MM.1S (cell line): Measurements from ENCODE around the gene TMED5.

Source experiments
- DNase-seq: peaks from one replicate; pipeline ENCODE4 v3.0.0-alpha.2; 2015
- H2AFZ ChIP-seq: fragments of 300-600 bp; sonication (generic); 2 replicates; pipeline ENCODE4 v1.6.0; 2016; ENCODE audit warnings: antibody characterized with exemption, low read length
- H3F3A ChIP-seq: fragments of 300-600 bp; sonication (generic); 2 replicates; pipeline ENCODE4 v1.6.1; 2016; ENCODE audit warnings: mild to moderate bottlenecking, antibody characterized with exemption, low read length, moderate library complexity, mixed read lengths; ENCODE audit not compliant: insufficient read depth
- H3K27ac ChIP-seq: fragments of 300-600 bp; sonication (generic); 2 replicates; pipeline ENCODE4 v1.5.1; 2016; ENCODE audit warnings: mild to moderate bottlenecking, low read length
- H3K27me3 ChIP-seq: fragments of 300-600 bp; sonication (generic); replicated peaks from 2 replicates; pipeline ENCODE4 v1.6.0; 2016; ENCODE audit warnings: low read length; ENCODE audit not compliant: insufficient read depth
- H3K36me3 ChIP-seq: fragments of 300-600 bp; sonication (generic); replicated peaks from 2 replicates; pipeline ENCODE4 v1.6.1; 2016; ENCODE audit warnings: mild to moderate bottlenecking, low read length, mixed read lengths; ENCODE audit not compliant: insufficient read depth
- H3K4me1 ChIP-seq: fragments of 300-600 bp; sonication (generic); 2 replicates; pipeline ENCODE4 v1.6.1; 2016; ENCODE audit warnings: low read length, mixed read lengths
- H3K4me2 ChIP-seq: fragments of 300-600 bp; sonication (generic); 2 replicates; pipeline ENCODE4 v1.6.0; 2016; ENCODE audit warnings: low read depth, low read length
- H3K4me3 ChIP-seq: fragments of 300-600 bp; sonication (generic); 2 replicates; pipeline ENCODE4 v1.5.1; 2016; ENCODE audit warnings: low read length, mixed read lengths
- H3K79me2 ChIP-seq: fragments of 300-600 bp; sonication (generic); 2 replicates; pipeline ENCODE4 v1.6.1; 2016; ENCODE audit warnings: mixed run types, low read length, mixed read lengths
- H3K9ac ChIP-seq: fragments of 300-600 bp; sonication (generic); 2 replicates; pipeline ENCODE4 v1.6.1; 2016; ENCODE audit warnings: low read length, mixed read lengths
- H3K9me2 ChIP-seq: fragments of 300-600 bp; sonication (generic); replicated peaks from 2 replicates; pipeline ENCODE4 v1.6.1; 2016; ENCODE audit warnings: mild to moderate bottlenecking, low read length, mixed read lengths; ENCODE audit not compliant: insufficient read depth
- H3K9me3 ChIP-seq: fragments of 300-600 bp; sonication (generic); replicated peaks from 2 replicates; pipeline ENCODE4 v1.6.1; 2016; ENCODE audit warnings: mild to moderate bottlenecking, low read length, mixed read lengths; ENCODE audit not compliant: insufficient read depth
- H4K20me1 ChIP-seq: fragments of 300-600 bp; sonication (generic); 2 replicates; pipeline ENCODE4 v1.6.1; 2016; ENCODE audit warnings: mild to moderate bottlenecking, low read length, moderate library complexity, mixed read lengths; ENCODE audit not compliant: insufficient read depth
- CTCF ChIP-seq: fragments of 300-600 bp; sonication (generic); IDR thresholded peaks from 2 replicates; pipeline ENCODE4 v1.5.1; 2016; ENCODE audit warnings: antibody characterized with exemption, low read length, mixed read lengths
- EZH2 ChIP-seq: fragments of 300-600 bp; sonication (generic); optimal IDR thresholded peaks from 2 replicates; pipeline ENCODE3; 2017; ENCODE audit warnings: low read depth, mild to moderate bottlenecking, antibody characterized with exemption, low read length, mixed read lengths
- EZH2phosphoT487 ChIP-seq: fragments of 300-600 bp; sonication (generic); IDR thresholded peaks from 2 replicates; pipeline ENCODE4 v1.6.1; 2018; ENCODE audit warnings: antibody characterized with exemption, low read length

The TMED5 gene

GRCh38 chr1:93107395-93107794, 72.8 kb downstream of the TMED5 start:
- no peak for DNase-seq
- Histone ChIP-seq H3K27me3 (no peaks in the 10 kb centered on the region), H3K79me2 (peaks cover 65% of the 10 kb centered on the region), H2AFZ (no peak overlapping the region), H3K27ac (no peak overlapping the region), H4K20me1 (no peaks in the 10 kb centered on the region), H3K36me3 (no peaks in the 10 kb centered on the region), H3K4me1 (peaks cover 10% of the 10 kb centered on the region; the same call in 1 of the 2 replicates), H3K9me2 (no peaks in the 10 kb centered on the region), H3K9ac (no peak overlapping the region), H3F3A (0 out of 2 replicates have a peak, but pooled peaks cover 3% of the 10 kb centered on the region), H3K4me2 (no peak overlapping the region), H3K4me3 (no peak overlapping the region), H3K9me3 (no peaks in the 10 kb centered on the region)
- no peak for TF ChIP-seq EZH2
- no peak for TF ChIP-seq CTCF
- no peak for TF ChIP-seq EZH2phosphoT487

GRCh38 chr1:93106226-93106625, 74.0 kb downstream of the TMED5 start:
- H3K9ac ChIP-seq, result no peak overlapping the region
- DNase-seq, result no peak
- H3K4me2 ChIP-seq, result no peak overlapping the region
- H3K9me2 ChIP-seq, result no peaks in the 10 kb centered on the region
- no peaks in the 10 kb centered on the region for H3K27me3 ChIP-seq
- no peak overlapping the region for H3K27ac ChIP-seq
- H3K4me3 ChIP-seq, result no peak overlapping the region
- no peaks in the 10 kb centered on the region for H3K9me3 ChIP-seq
- no peaks in the 10 kb centered on the region for H4K20me1 ChIP-seq
- TF ChIP-seq EZH2phosphoT487 (no peak), EZH2 (no peak), CTCF (no peak)
- peaks cover 68% of the 10 kb centered on the region for H3K79me2 ChIP-seq
- no peak overlapping the region for H2AFZ ChIP-seq
- H3K4me1 ChIP-seq, result peaks cover 4% of the 10 kb centered on the region; the same call in 1 of the 2 replicates
- H3F3A ChIP-seq, result 0 out of 2 replicates have a peak, but pooled peaks cover 3% of the 10 kb centered on the region
- H3K36me3 ChIP-seq, result no peaks in the 10 kb centered on the region

GRCh38 chr1:93102142-93102541, 78.1 kb downstream of the TMED5 start:
- Histone ChIP-seq H3K9me3 (no peaks in the 10 kb centered on the region), H3K9me2 (no peaks in the 10 kb centered on the region), H4K20me1 (no peaks in the 10 kb centered on the region), H3K4me2 (no peak overlapping the region), H3K4me1 (no peaks in the 10 kb centered on the region), H3K27me3 (no peaks in the 10 kb centered on the region), H3F3A (no peaks in the 10 kb centered on the region), H3K36me3 (no peaks in the 10 kb centered on the region), H3K4me3 (no peak overlapping the region), H3K79me2 (peaks cover 69% of the 10 kb centered on the region), H2AFZ (no peak overlapping the region), H3K9ac (no peak overlapping the region), H3K27ac (no peak overlapping the region)
- TF ChIP-seq EZH2phosphoT487 (no peak), EZH2 (no peak), CTCF (no peak)
- no peak for DNase-seq
